ENCODE results near the gene AGO3.

The AGO3 gene

GRCh38 chr1:36107394-36107793 is 176.5 kb downstream of the AGO3 start:
- Mint-ChIP-seq H3K9me3 (no peaks in the 10 kb centered on the region), H3K36me3 (ENCODE audit: insufficient read depth) (peaks cover 10% of the 10 kb centered on the region), H3K27ac (peak overlapping the region in 1 of 2 donors; percentile 38), H3K4me3 (no peak overlapping the region), H3K27me3 (no peaks in the 10 kb centered on the region), H3K4me1 (ENCODE audit: low read depth in 2 of 2) (peaks cover 12% of the 10 kb centered on the region in 2 donors)
- no peak for DNase-seq
- ATAC-seq (replicated peaks): no peak

GRCh38 chr1:36108314-36108713 is 177.4 kb downstream of the AGO3 start:
- H3K27ac Mint-ChIP-seq: no peak overlapping the region
- H3K36me3 Mint-ChIP-seq (ENCODE audit: insufficient read depth): peaks cover 10% of the 10 kb centered on the region
- H3K4me3 Mint-ChIP-seq: peak overlapping the region in 1 of 2 donors; percentile 14
- DNase-seq (no peak), ATAC-seq (replicated peaks) (no peak)
- peaks cover 12% of the 10 kb centered on the region in 2 donors for H3K4me1 Mint-ChIP-seq (ENCODE audit: low read depth in 2 of 2)
- H3K9me3 Mint-ChIP-seq: no peaks in the 10 kb centered on the region
- H3K27me3 Mint-ChIP-seq: no peaks in the 10 kb centered on the region

DNA sequence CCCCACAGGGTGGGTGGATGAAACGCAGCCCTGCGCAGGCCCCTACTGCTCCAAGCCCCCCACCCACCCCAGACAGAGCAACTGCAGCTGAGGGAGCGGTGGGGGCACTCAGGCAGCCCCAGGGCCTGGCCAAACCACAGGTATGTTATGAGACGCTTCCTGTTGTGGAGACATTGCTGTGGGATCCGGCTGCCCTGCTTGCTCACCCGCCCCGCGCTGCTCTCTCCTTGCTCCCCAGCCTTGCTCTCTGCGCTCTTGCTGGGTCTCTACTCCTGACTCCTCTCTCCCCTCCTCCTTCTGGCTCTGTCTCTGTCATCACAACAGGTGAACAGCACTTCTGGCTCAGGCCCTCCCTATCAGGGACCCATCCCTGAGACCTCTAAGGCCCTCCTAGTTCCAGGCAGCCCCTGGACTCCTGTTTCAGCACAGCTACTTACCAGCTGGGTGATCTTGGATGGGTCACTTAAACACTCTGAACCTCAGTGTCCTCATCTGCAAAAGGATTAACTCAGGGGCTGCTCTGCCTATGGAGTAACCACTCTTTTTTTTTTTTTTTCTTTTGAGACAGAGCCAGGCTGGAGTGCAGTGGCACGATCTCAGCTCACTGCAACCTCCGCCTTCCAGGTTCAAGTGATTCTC is 178.3 kb downstream of the AGO3 start:
- Mint-ChIP-seq H3K4me3 (peak overlapping the region in 1 of 2 donors; percentile 4), H3K27me3 (no peaks in the 10 kb centered on the region), H3K9me3 (no peaks in the 10 kb centered on the region), H3K4me1 (ENCODE audit: low read depth in 2 of 2) (peaks cover 12% of the 10 kb centered on the region in 2 donors), H3K27ac (peak overlapping the region; percentile 9 to 14), H3K36me3 (ENCODE audit: insufficient read depth) (peaks cover 3% of the 10 kb centered on the region)
- peak; percentile 99 for ATAC-seq (replicated peaks)
- peak; percentile 27 to 34 (median 28) for DNase-seq

DNA sequence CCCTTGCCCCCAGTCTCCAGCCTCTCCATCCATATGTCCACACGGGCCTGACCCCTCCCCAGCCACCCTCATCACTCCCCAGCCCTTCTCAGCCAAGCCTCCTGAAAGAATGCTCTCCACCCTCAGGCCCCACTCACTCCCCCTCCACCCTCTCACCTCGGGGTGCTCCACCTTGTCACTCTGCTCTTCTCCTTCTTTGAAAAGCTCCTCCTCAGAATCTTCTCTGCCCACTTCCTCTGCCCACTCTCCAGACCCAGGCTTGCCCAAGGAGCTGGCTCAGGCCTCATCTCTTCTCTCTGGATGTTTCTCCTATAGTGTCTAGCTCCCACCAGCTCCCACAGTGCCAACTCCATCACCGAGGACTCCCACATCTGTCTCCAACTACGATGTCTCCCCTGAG is 180.2 kb downstream of the AGO3 start:
- Mint-ChIP-seq H3K36me3 (ENCODE audit: insufficient read depth) (no peaks in the 10 kb centered on the region), H3K27ac (peak overlapping the region in 1 of 2 donors; percentile 1), H3K4me1 (ENCODE audit: low read depth in 2 of 2) (peaks cover 12% of the 10 kb centered on the region in 2 donors), H3K9me3 (no peaks in the 10 kb centered on the region), H3K27me3 (no peaks in the 10 kb centered on the region), H3K4me3 (no peak overlapping the region)
- no peak for ATAC-seq (replicated peaks)
- DNase-seq: no peak

- H3K4me3 Mint-ChIP-seq: no peak overlapping the region
- DNase-seq (no peak), ATAC-seq (replicated peaks) (no peak)
- H3K36me3 Mint-ChIP-seq (ENCODE audit: insufficient read depth): no peaks in the 10 kb centered on the region
- H3K27me3 Mint-ChIP-seq: peaks cover under 1 to 5% of the 10 kb centered on the region in 2 donors
- H3K9me3 Mint-ChIP-seq: no peaks in the 10 kb centered on the region
- H3K4me1 Mint-ChIP-seq (ENCODE audit: low read depth in 2 of 2): peaks cover 12% of the 10 kb centered on the region in 2 donors
- no peak overlapping the region for H3K27ac Mint-ChIP-seq
Observed at GRCh38 chr1:36112823-36113222, 181.9 kb downstream of the AGO3 start.

DNA sequence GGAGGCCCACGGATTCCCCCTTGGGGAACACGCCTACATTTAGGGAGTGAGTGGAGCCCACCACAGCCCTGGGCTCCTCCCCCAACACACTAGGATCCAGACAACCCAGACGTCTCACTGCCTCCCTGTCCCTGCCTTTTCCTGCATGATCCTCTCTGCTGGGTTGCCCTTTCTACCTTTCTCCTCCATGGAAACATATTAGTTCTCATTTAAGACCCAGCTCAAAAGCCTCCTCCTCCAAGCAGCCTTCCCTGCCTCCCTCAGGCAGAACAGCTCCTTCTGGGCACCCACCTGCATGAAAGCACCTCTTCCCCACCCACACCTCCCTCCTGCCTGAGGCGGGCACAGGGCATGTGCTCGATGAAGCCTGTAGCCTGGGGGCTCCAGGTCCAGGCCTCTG is 183.5 kb downstream of the AGO3 start:
- peaks cover under 1 to 8% of the 10 kb centered on the region in 2 donors for H3K4me1 Mint-ChIP-seq (ENCODE audit: low read depth in 2 of 2)
- H3K27ac Mint-ChIP-seq: no peak overlapping the region
- ATAC-seq (replicated peaks): no peak
- no peak overlapping the region for H3K4me3 Mint-ChIP-seq
- H3K9me3 Mint-ChIP-seq: no peaks in the 10 kb centered on the region
- DNase-seq: no peak
- H3K36me3 Mint-ChIP-seq (ENCODE audit: insufficient read depth): no peaks in the 10 kb centered on the region
- peaks cover 5 to 11% of the 10 kb centered on the region in 2 donors for H3K27me3 Mint-ChIP-seq

DNA sequence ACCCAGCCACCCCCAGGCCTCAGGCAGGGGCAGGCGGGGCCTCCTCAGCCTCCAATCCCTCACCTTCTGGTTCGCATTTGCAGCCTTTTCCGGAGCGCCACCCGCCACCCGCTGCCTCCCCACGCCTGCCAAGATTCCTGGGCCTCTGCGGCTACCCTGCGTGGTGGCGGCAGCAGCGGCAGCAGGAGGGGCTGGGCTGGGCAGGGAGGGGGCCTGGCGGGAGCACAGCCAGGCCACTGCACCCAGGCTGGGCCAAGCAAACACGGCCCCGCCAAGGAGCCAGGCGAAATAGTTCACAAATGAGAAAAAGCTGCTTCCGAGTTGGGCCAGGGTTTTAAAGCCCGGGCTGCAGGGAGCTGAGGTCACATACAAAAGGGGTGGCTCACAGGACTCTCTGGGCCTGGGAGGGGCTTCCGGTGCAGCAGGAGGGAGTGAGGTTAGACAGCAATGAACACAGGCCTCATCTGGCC is 184.3 kb downstream of the AGO3 start:
- peaks cover 0 to 8% of the 10 kb centered on the region in 2 donors for H3K4me1 Mint-ChIP-seq (ENCODE audit: low read depth in 2 of 2)

GRCh38 chr1:36115931-36116330 is 185.0 kb downstream of the AGO3 start:
- ATAC-seq (replicated peaks) (no peak), DNase-seq (no peak)
- H3K27ac Mint-ChIP-seq: no peak overlapping the region
- no peaks in the 10 kb centered on the region for H3K36me3 Mint-ChIP-seq (ENCODE audit: insufficient read depth)
- H3K4me1 Mint-ChIP-seq (ENCODE audit: low read depth in 2 of 2): peaks cover 0 to 8% of the 10 kb centered on the region in 2 donors
- no peak overlapping the region for H3K4me3 Mint-ChIP-seq
- no peaks in the 10 kb centered on the region for H3K9me3 Mint-ChIP-seq
- peaks cover 12 to 20% of the 10 kb centered on the region in 2 donors for H3K27me3 Mint-ChIP-seq

More for the DNA sequence above, 184.3 kb downstream of the AGO3 start:
- no peak for ATAC-seq (replicated peaks)
- no peak for DNase-seq
- no peak overlapping the region for H3K4me3 Mint-ChIP-seq
- H3K9me3 Mint-ChIP-seq: no peaks in the 10 kb centered on the region
- peaks cover 11 to 17% of the 10 kb centered on the region in 2 donors for H3K27me3 Mint-ChIP-seq
- H3K36me3 Mint-ChIP-seq (ENCODE audit: insufficient read depth): no peaks in the 10 kb centered on the region
- H3K27ac Mint-ChIP-seq: no peak overlapping the region

- Mint-ChIP-seq H3K36me3 (ENCODE audit: insufficient read depth) (no peaks in the 10 kb centered on the region), H3K9me3 (no peaks in the 10 kb centered on the region), H3K27ac (no peak overlapping the region), H3K4me1 (ENCODE audit: low read depth in 2 of 2) (no peaks in the 10 kb centered on the region), H3K4me3 (no peak overlapping the region), H3K27me3 (peaks cover 18 to 27% of the 10 kb centered on the region in 2 donors)
- no peak for ATAC-seq (replicated peaks)
- DNase-seq: no peak
Observed at GRCh38 chr1:36116901-36117300, 186.0 kb downstream of the AGO3 start.

DNA sequence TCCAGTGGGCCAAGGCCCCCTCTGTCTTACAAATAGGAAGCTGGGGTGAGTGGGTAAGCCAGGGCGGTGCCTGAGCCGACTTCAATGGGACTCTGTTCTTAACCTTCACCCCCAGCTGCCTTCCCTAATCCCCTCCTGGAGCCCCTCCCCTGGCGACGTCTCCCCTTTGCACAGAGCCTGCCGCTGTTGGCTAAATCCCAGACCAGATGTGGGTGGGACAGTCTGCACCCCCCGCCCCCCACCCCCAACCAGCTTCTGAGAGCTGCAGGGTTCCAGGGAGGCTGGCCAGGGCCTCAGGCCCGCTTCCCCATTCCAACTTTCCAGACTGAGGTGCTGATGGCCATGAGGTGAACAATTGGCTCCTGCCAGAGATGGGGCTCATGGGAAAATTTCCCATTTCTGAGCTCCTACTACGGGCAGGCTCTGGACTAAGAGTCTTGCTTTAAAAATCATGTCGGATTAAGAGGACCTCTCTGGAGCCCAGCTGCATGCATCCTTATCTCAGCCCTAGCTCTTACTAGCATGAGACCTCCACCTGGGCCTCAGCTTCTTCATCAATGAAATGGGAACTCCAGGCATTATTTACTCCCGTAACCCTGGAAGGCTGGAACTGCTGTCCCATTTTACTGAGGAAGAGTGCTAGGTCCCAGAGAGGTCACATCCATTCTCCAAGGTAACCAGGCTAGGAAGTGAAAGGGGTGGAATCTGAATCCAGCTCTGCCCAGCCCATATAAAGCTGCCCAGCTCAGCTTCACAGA is 187.7 kb downstream of the AGO3 start:
- H3K27ac Mint-ChIP-seq: no peak overlapping the region
- peaks cover 35 to 44% of the 10 kb centered on the region in 2 donors for H3K27me3 Mint-ChIP-seq
- H3K4me3 Mint-ChIP-seq: no peak overlapping the region
- no peaks in the 10 kb centered on the region for H3K36me3 Mint-ChIP-seq (ENCODE audit: insufficient read depth)
- H3K4me1 Mint-ChIP-seq (ENCODE audit: low read depth in 2 of 2): peaks cover 4 to 7% of the 10 kb centered on the region in 2 donors
- no peaks in the 10 kb centered on the region for H3K9me3 Mint-ChIP-seq
- ATAC-seq (replicated peaks) (no peak), DNase-seq (no peak)

- no peak for ATAC-seq (replicated peaks)
- peaks cover 44 to 52% of the 10 kb centered on the region in 2 donors for H3K27me3 Mint-ChIP-seq
Observed at GRCh38 chr1:36119456-36119855, 188.6 kb downstream of the AGO3 start.

More at GRCh38 chr1:36119456-36119855, 188.6 kb downstream of the AGO3 start:
- H3K4me3 Mint-ChIP-seq: no peak overlapping the region
- no peaks in the 10 kb centered on the region for H3K9me3 Mint-ChIP-seq
- H3K36me3 Mint-ChIP-seq (ENCODE audit: insufficient read depth): no peaks in the 10 kb centered on the region
- DNase-seq: no peak
- peaks cover 4 to 8% of the 10 kb centered on the region in 2 donors for H3K4me1 Mint-ChIP-seq (ENCODE audit: low read depth in 2 of 2)
- no peak overlapping the region for H3K27ac Mint-ChIP-seq

Data from effector memory CD8-positive, alpha-beta T cell (primary cell).